ENCODE results near the gene MRPS33.

DNA sequence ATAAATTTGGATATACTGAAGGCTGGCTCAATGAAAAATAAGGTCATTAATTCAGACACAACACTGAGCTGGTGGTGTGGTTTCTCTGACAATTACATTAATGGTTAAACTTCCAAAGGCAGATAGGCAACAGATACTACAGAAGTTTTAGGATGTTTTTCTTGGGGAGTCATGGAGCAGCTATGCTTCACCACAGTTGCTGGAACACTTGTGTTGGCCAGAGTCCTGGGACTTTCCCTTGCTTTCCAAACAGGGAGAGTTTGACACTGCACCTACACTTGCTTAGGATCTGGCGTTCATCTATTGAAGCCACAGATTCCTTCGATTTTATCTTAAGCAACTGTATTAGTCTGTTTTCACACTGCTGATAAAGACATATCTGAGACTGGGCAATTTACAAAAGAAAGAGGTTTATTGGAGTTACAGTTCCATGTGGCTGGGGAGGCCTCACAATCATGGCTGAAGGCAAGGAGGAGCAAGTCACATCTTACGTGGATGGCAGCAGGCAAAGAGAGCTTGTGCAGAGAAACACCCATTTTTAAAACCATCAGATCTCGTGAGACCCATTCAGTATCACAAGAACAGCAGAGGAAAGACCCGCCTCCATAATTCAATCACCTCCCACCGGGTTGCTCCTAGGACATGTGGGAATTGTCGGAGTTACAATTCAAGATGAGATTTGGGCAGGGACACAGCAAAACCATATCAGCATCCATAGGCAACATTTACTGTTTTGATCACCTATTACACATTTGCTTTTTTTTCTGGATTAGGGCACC lies 31.3 kb upstream of the MRPS33 start:
- no peak for TF ChIP-seq POLR2A (IDR thresholded peaks at IDR 0.05)
- TF ChIP-seq, protein P1, sequence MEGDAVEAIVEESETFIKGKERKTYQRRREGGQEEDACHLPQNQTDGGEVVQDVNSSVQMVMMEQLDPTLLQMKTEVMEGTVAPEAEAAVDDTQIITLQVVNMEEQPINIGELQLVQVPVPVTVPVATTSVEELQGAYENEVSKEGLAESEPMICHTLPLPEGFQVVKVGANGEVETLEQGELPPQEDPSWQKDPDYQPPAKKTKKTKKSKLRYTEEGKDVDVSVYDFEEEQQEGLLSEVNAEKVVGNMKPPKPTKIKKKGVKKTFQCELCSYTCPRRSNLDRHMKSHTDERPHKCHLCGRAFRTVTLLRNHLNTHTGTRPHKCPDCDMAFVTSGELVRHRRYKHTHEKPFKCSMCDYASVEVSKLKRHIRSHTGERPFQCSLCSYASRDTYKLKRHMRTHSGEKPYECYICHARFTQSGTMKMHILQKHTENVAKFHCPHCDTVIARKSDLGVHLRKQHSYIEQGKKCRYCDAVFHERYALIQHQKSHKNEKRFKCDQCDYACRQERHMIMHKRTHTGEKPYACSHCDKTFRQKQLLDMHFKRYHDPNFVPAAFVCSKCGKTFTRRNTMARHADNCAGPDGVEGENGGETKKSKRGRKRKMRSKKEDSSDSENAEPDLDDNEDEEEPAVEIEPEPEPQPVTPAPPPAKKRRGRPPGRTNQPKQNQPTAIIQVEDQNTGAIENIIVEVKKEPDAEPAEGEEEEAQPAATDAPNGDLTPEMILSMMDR (IDR thresholded peaks at IDR 0.05 in 4 of 5, conservative IDR thresholded peaks at IDR 0.05 in 1 of 5) = no peak
